Stromal cell of bone marrow (primary cell): ENCODE measurements around the gene CTDP1.
"Not testable (repeated sequence)": the region's sequence is repeated elsewhere in the genome, so short reads cannot be mapped to it uniquely, and the experiment has no call there.

Experiments
- DNase-seq: peaks from one replicate; pipeline ENCODE4 v3.0.0-alpha.2; 2012; ENCODE audit warnings: low read depth

Gene CTDP1

DNA sequence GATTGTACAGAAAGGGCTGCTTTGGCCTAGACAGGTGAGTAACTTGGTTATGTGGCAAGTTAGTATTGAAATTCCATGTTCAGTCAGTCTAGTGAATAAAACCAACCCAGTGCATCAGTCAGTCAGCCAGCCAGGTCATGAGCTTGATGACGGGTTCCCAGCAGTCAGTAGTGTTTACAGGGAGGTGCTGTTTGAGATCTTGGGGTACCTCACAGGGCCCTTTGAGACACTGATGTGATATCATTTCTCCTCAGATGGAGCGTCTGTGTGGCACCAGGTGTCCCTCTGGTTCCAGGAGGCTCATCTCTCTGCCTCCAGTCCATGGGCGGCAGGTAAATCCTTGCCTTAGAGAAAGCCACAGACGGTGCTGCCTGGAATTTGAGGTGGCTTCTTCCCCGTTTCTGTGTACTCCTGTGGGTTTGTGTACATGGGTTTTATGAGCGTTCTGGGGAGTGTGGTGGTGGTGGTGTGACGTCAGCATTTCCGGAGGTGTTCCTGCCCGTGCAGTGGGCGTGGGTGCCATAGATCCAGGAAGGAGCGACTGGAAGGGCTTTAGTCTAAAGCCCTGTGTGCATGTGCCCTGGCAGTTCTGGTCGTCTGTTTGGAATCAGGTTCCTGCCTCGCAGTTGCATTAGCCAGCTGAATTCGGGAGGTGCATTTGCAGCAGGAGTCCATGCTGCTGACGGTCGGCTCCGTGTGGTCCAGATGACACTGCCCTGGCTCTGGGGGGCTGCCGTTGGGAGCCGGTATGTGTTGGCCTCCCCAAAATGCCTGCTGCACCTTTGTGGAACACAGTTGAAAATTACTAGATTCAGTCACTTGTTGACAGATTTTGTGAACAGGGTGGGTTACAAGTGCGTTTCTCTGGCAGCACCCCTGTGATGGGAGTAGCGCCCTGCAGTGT is 2.1 kb downstream of the CTDP1 start:
- DNase-seq: no peak

DNA sequence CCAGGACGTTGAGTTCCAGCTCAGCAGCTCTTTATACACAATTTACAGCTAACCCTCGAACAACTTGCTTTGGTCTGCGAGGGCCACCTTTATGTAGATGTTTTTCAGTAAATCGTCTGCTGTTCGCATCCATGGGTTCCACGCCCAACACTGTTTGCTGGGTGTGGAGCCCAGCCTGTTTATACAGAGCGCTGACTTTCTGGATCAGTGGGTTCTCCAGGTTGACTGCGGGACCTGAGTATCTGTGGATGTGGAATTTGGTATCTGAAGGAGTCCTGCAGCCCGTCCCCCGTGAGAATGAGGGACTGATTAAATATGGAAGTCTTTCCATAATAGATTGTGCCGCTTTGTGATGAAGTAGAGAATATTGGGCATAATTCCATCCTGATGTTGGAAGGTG is 2.9 kb downstream of the CTDP1 start:
- DNase-seq: no peak

DNA sequence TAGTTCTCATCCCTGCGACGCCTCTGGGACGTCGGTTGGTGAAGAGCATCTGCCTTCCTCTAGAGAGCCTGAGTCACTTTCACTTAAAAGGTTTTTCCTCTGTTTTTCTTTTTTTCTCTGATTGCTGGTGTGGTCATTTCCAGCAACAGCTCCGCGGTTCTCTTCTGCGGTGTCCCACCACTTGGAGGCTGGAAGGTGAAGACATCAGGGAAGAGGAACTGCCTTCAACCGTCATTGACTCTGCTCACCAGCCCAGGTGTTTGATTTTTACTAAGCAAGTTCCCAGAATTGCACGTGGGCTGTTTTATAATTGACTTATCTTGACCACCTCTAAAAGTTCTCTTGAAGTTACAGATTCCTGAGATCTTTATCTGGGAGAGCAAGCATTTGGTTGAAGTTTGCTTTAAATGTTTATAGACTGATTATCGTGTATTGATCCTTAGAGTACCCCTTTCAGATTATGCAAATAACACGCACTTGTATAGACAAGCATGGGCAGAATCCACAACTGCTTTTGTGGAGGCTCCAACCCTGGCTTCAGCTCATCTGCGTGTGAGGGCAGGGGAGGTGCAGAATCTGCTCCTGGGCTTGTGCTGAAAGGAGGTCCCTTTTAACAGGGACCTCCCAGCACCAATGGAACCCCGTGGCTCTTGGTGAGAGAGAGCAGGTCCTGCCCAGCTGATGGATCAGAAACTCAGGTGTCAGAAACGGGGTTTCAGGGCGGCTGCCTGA is 3.5 kb downstream of the CTDP1 start:
- no peak for DNase-seq

DNA sequence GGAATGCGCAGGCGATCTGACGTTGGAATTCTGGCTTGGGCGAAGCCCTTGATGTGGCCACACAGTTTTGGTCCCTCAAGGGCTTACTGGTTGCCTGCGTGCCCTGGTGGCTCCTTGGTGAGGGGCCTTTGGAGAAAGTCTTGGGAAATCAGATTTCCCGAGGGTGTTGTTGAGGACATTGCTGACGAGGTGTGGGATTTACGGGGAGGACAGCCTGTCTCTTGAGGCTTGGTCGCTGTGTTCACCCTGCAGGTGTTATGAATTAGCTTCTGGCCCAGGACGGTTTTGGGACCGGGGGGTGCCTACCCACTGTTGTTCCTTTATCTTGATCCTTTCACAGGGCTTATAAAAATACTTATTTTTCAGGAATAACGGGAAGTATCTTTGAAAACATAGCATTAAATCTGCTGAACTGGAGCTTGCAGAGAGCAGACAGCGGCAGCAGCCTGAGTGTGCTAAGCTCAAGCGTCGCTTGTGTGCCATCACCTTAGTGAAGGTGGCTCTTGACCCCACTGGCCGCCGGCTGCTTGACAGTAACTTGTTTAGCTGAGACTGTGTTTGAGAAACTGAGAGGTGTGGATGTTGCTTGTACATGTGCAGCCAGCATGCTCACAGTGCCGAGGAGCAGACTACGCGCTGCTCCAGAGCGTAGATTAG is 4.2 kb downstream of the CTDP1 start:
- DNase-seq: no peak

DNA sequence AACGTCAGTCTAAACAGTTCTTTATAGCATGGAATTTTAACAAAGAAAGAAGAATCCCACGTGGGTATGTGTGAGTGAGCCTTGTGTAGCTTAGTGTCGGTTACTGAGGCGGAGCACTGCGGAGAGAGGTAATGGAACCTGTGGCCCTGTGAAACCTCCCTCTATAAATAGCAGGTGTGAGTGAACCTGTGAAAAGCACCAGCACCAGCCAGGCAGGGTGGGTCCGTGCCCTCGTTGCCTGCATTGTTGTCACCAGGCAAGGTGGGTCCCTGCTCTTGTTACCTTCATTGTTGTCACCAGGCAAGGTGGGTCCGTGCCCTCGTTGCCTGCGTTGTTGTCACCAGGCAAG is 4.7 kb downstream of the CTDP1 start:
- DNase-seq: no peak

DNA sequence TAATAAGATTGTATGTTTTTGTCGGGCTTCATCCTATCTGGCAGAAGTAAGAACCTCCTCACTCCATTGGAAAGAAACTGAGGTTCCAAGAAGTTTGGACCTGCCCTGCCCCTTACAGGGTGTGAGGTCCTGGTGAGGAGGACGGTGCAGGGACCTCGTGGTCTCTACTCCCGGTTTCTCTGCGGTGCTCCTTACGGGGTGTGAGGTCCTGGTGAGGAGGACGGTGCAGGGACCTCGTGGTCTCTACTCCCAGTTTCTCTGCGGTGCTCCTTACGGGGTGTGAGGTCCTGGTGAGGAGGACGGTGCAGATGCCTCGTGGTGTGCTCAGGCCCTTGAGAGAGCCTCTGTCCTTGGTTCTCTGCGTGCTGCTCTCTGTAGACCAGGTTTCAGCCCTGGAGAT is 5.2 kb downstream of the CTDP1 start:
- DNase-seq: no peak

DNA sequence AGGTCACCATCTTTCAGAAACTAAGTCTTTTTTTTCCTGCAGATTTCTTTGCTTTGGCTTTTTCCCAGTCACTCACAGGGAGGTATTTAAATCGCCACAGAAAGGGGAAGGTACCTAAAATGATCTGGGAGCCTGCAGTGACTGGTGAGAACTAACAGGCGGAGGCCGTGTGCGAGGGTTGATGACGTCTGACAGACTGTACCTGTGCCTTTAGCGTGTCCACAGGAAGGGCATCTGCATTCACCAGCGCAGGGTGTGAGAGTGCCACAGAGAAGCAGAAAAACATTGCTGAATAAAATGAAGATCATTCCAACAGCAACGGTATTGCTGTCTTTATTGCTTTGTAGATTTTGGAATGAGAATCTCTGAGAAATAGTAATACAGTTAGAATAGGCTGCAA is 5.7 kb downstream of the CTDP1 start:
- no peak for DNase-seq

DNA sequence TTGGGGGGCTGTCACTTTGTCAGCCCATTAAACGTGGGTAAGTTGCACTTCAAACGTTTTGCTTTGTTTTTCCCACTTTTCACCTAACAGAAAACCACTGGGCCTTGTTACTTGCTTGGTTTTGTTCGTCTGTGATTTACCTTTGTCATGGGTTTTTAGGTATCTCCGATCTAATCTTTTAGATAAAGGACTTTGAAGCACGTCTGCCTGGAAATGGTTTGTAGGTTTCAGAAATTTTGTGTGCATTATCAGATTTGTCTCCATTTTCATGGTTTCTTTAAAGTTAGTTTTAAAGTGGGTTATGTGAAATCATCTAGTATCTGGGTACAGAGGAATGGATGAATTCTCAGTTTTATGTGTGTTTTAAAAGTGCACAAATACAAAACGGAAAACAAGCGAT is 6.4 kb downstream of the CTDP1 start:
- DNase-seq: no peak

DNA sequence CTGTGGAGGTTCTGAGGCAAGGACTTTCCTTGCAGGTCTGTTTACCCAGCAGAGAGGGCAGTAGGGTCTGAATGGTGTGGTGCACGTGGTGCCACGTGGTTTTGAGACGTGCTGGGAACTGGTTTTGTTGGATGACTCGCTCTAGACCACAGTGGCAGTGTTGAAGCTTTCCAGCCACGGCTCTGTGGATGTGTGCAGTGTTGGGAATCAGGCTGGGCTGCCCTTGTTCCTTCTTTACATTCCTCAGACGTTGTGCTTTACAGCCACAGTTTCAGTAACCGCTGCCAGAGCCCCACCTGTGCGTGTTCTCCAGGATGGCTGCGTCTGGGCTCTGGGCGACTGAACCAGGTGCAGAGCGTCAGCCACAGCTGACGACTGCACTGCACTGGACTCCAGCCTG is 8.2 kb downstream of the CTDP1 start:
- no peak for DNase-seq

DNA sequence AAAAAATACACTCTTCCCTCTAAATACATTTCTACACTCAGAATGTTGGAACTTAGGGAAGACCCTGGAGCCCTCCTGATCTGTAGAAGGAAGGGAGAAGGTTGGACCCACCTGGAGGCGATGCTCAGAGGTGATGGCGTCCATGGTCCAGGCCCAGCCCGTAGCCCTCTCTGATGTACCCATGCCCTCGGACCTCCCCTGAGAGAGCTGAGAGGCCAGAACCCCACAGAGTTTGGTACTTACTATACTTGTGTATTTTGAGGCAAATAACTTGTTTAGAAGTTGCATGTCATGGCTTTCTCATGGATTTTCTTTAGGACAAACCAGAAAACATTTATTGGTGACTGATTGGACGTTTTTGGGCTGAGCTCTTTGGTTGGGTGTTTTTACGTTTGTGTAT is 10.5 kb downstream of the CTDP1 start:
- DNase-seq: no peak

DNA sequence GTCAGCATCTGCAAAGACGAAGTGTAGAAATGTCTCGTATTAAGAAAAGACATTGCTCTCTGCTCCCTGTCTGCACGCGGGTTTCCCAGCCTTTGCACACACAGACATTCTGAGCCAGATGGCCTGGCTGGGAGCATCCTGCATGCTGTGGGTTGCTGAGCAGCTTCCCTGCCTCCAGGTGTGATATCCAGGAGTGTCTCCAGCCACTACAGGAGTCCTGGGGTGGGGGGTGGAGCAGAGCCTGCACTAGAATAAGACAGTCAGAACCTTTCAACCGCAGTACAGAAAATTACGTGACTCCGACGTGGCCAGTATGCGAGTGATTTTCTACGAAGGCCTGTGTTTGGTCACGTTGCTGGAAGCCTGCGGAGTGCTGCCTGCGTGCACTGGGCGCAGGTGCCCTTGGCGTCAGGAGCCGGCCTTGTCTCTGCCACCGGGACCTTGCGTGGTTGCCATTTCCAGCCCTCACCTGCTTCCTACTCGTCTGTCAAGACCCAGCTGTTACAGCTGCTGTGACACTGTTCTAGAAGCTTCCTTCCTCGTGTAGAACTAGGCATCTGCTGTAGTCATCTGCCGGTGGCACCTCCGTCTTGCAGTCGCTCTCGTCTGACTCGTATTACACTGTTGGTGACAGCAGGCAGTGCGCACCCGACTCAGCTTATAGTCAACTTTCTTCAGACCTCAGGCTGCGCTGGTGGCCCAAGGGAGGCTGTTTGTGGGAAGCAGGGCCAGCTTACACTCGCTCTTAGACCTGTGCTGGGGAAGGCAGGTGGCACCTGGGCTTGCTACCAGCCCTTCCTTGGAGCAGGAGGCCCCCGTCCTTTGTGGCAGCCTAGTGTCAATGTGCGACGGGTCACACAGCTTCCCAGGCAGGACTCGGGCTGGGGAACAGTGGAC is 11.2 kb downstream of the CTDP1 start:
- no peak for DNase-seq

DNA sequence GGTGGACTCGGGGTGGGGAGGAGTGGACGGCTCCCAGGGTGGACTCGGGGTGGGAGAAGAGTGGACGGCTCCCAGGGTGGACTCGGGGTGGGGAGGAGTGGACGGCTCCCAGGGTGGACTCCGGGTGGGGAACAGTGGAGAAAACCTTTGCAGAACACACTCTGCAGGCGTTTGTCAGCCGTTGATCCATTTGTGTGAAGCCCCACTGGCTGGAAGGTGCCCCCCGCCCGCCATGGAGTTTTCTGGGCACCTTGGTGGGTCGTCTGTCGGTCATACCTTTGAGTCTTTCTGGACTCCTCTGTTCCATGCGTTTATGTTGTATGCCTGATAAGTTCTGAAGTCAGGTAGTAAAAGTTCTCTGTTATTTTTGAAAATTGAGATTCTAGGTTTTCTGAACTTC is 12.5 kb downstream of the CTDP1 start:
- no peak for DNase-seq

DNA sequence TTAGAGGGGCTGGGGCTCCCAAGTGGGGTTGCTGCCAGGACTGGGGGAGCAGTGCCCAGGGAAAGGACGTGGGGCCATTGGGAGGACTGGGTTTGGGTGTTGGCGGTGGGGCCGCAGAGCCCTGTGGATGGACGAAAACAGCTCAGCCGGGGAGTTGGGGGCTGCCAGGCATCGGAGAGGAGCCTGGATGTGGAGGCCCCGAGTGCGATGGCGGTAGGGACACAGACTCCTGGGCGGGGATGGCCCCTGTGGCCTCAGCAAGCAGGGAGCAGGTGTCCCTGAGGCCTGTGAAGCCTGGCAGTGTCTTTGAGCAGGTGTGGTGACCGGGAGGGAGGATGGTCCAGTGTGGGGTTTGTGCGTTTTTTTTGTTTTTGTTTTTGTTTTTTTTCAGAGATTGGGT is 13.3 kb downstream of the CTDP1 start:
- no peak for DNase-seq

DNA sequence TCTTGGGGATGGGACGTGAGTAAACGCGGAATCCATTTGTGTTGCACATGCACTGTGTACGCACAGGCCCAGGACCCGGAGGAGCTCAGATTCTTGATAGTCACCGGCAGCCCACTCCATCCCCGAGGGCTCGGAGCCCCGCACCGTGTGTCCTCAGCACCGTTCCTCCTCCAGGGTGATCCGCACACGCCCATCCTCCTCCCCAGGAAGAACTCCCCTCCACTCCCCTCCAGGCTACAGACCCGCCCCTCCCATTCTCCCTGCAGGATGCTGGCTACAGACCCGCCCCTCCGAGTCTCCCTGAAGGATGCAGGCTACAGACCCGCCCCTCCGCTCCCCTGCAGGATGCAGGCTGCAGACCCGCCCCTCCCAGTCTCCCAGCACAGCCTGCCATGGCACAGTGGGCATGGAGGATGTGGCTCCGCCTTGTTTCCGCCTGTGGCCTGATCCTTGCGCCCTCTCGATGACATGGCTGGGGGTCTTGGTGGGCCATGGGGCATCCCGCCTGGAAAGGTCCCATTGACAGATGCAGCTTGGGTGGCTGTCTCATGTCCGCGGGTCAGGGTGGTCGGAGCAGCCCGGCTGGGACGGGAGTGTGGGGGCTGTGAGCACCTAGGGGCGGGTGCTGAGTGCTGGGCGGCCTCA is 14.1 kb downstream of the CTDP1 start:
- no peak for DNase-seq

DNA sequence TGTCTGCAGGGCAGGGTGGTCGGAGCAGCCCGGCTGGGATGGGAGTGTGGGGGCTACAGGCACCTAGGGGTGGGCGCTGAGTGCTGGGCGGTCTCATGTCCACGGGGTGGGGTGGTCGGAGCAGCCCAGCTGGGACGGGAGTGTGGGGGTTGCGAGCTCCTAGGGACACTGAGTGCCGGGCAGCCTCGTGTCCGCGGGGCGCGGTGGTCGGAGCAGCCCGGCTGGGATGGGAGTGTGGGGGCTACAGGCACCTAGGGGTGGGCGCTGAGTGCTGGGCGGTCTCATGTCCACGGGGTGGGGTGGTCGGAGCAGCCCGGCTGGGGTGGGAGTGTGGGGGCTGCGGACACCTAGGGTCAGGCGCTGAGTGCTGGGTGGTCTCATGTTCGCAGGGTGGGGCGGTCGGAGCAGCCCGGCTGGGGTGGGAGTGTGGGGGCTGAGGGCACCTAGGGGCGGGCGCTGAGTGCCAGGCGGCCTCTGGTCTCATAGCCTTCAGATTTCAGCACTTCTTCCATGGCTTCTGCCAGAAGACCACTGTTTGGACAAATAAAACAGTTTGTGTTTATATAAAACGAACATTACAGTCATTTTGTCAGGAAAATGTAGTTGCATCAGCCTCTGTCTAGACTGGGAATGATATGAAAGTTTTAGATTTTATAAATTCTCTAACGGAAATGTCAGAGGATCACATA is 14.7 kb downstream of the CTDP1 start:
- not testable (repeated sequence) for DNase-seq

DNA sequence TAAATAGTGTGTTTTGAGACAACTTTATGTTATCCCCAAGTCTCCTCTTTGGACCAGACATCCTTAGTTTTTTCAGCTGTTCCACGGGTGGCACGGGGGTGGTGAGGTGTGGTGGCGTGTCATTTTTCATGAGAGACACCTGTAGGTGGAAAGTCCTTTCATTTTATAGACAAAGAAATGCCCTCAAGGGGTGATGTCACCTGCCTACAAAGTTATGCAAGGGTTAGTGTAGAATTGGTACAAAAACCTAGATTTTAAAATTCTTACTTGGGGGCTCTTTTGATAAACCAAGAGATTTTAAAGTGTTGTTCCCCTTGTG is 15.3 kb downstream of the CTDP1 start:
- no peak for DNase-seq

DNA sequence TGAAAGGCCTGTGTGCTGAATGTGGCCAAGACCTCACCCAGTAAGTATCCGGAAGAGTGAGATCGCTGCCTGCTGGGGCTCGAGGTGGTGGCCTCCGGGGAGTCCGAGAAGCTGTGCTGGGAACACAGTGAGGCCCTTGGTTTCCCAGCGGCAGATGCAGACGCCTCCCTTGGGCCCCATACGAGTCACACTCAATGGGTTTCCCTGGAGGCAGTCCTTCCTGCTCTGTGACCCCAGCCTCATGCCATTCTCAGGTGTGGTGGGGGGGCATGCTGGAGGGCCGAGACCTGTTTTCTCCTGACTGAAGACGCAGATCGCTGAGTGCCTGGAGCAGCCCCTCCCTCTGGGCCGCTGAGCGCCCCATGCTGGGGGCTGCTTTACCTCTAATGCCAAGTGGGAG is 15.7 kb downstream of the CTDP1 start:
- DNase-seq: no peak

DNA sequence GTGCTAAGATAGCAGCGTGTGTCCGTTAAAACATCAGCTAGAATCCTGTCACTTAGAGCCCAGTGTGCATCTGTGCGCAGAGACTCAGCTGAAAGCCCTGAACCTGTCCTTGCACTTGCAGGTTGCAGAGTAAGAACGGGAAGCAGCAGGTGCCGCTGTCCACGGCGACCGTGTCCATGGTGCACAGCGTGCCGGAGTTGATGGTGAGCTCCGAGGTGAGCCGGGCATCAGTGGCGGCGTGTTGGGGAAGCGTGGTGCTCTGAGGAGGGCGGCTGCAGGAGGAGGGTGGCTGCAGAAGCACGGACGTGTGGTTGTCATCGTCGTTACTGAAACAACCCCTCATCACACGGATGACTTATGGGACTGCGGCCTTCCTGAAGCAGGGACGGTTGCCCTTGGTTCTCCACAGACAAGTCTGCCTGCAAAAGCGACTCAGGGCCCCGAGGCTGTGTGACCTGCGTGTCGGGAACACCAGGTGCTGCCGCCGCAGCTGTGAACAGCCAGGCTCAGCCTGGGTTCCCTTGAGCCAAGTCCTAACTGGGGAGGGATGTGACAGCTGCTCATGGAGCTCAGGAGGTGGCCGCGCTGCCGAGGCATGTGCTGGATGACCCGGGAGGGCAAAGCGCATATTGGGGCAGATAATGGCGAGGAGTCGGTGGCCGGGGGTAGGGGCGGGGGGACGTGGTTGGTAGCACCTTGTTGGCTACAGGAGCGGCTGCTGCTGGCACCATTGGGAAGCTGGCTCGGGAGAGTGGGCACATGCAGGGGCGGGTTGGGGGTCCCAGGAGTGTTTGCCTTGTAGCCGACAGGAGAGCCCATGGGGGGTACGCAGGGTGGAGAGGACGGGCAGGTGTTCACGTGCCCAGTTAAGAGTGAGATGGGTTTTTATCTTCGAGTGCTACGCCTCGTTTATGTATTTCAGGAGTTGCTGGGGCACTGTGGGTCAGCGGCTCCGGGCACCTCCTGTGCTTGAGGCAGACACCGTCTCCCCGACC is 16.6 kb downstream of the CTDP1 start:
- DNase-seq: no peak

DNA sequence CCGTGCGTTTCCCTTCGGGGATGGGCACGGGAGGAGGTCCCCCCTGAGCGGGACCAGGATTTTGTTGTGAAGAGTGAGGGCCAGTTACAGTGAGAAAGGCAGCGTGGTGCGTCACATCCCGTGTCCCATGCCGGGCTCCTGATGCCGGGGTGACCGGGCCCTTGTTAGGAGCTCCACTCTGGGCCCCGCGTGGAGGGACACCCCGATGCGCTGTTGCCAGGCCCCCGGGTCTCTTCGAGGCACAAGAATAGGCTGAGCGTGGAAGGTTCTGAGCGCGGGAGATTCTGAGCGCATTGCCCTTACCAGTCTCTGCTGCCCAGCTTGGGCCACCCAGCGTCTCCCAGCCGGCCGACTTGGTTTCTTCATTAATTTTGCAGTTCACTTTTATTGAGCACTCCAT is 17.6 kb downstream of the CTDP1 start:
- DNase-seq: no peak

DNA sequence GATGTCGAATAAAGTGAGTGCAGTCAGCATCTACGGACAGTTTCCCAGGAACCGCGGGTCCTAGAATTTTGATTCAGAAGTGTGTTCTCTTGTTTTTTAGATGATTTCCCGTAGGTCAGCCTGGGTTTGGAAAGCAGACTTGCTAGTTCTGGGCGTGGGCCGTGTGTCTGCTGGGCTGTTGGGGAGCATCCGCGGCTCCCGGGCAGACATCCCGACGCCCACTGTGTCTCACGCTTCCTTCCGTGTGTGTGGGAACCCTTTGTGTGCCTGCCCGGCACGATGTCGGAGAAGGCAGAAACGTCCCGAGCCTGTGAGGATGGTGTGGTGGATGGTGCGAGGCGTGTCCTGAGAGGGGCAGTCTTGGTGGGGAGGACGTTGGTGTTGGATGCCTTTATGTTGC is 18.4 kb downstream of the CTDP1 start:
- DNase-seq: no peak
